OCI-LY7 (cell line): Measurements from ENCODE around the gene BTG3. TPM values are rescaled to one million over a fixed set of nuclear protein-coding genes. Genes with fewer than 3 reads are reported as not detected.

Experiments used
- BruUV-seq: library from RNA; stranded (reverse); fragments of 400-500 nt; replicated peaks from 2 replicates; lab custom pipeline; 2021; lab: Mats Ljungman, UMichigan
- CTCF ChIA-PET: fragments of 300-600 bp; sonication (Branson Sonifier 250); formaldehyde crosslinking; loops from one replicate; lab custom pipeline; 2022; ENCODE audit warnings: antibody characterized with exemption; ENCODE audit not compliant: unreplicated experiment; lab: Charles Lee
- POLR2A ChIA-PET: fragments of 300-600 bp; sonication (Branson Sonifier 250); formaldehyde crosslinking; loops from one replicate; lab custom pipeline; 2022; ENCODE audit warnings: antibody characterized with exemption; lab: Charles Lee
- DNase-seq: peaks from one replicate; pipeline ENCODE4 v3.0.0-alpha.2; 2015; ENCODE audit warnings: low spot score
- H2AFZ ChIP-seq: fragments of 200-600 bp; sonication (generic), shearing (Covaris generic); 2 replicates; pipeline ENCODE4 v1.6.1; 2014; ENCODE audit warnings: mild to moderate bottlenecking, antibody characterized with exemption, low read length, moderate library complexity
- H3K27ac ChIP-seq: fragments of 200-600 bp; sonication (generic); 2 replicates; pipeline ENCODE4 v1.5.1; 2014; ENCODE audit warnings: mixed run types, low read depth, mild to moderate bottlenecking, moderate library complexity, low read length, inconsistent platforms; ENCODE audit not compliant: poor library complexity, severe bottlenecking
- H3K36me3 ChIP-seq: fragments of 200-600 bp; sonication (generic); 2 replicates; pipeline ENCODE4 v1.6.1; 2014; ENCODE audit warnings: mild to moderate bottlenecking, antibody characterized with exemption, low read length, moderate library complexity, mixed read lengths; ENCODE audit not compliant: insufficient read depth
- H3K4me1 ChIP-seq: fragments of 200-600 bp; sonication (generic); 2 replicates; pipeline ENCODE4 v1.5.1; 2014; ENCODE audit warnings: mild to moderate bottlenecking, low read length; ENCODE audit not compliant: insufficient read depth, poor library complexity, severe bottlenecking
- H3K4me2 ChIP-seq: fragments of 200-600 bp; sonication (generic); 2 replicates; pipeline ENCODE4 v1.6.1; 2014; ENCODE audit warnings: mild to moderate bottlenecking, low read length
- H3K4me3 ChIP-seq: fragments of 200-600 bp; sonication (generic); 2 replicates; pipeline ENCODE4 v1.5.1; 2014; ENCODE audit warnings: mild to moderate bottlenecking, low read depth, low read length; ENCODE audit not compliant: poor library complexity, severe bottlenecking
- H3K79me2 ChIP-seq: fragments of 200-600 bp; sonication (generic); 2 replicates; pipeline ENCODE4 v1.6.1; 2016; ENCODE audit warnings: low read depth, mild to moderate bottlenecking, low read length, moderate library complexity, mixed read lengths; ENCODE audit not compliant: insufficient read depth
- H3K9me2 ChIP-seq: fragments of 200-600 bp; sonication (generic); 2 replicates; pipeline ENCODE4 v1.6.1; 2016; ENCODE audit warnings: mild to moderate bottlenecking, low read length, mixed read lengths; ENCODE audit not compliant: insufficient read depth
- H3K9me3 ChIP-seq: fragments of 200-600 bp; sonication (generic); 2 replicates; pipeline ENCODE4 v1.6.1; 2014; ENCODE audit warnings: mild to moderate bottlenecking, mixed run types, low read length, mixed read lengths
- H4K20me1 ChIP-seq: fragments of 200-600 bp; sonication (generic); 2 replicates; pipeline ENCODE4 v1.6.1; 2014; ENCODE audit warnings: mild to moderate bottlenecking, antibody characterized with exemption, low read length, moderate library complexity, mixed read lengths; ENCODE audit not compliant: insufficient read depth
- EZH2phosphoT487 ChIP-seq: fragments of 200-600 bp; sonication (generic); IDR thresholded peaks from 2 replicates; pipeline ENCODE4 v1.6.1; 2018; ENCODE audit warnings: low read depth, borderline replicate concordance, mild to moderate bottlenecking, mixed run types, antibody characterized with exemption, low read length, moderate library complexity, mixed read lengths
- intact Hi-C: fragments of 100-400 bp; cut with micrococcal nuclease; formaldehyde crosslinking; loops from one replicate; pipeline ENCODE4 v1.10.0; 2022; ENCODE audit not compliant: unreplicated experiment
- total RNA-seq, 2 experiments: library from RNA; depleted of rRNA in 1 of 2; stranded (reverse); fragments of >200 nt in 1 of 2; shearing (Covaris generic) in 1 of 2; gene quantifications; 2 replicates each; pipeline ENCODE4 v1.2.3, GENCODE V29; 2014 to 2022
- TF ChIP-seq, protein P1 (sequence below): fragments of 200-600 bp; sonication (generic); conservative IDR thresholded peaks from 2 replicates; pipeline ENCODE4 v1.5.1; 2014; ENCODE audit warnings: mild to moderate bottlenecking, antibody characterized with exemption, low read length, moderate library complexity, mixed read lengths

Gene BTG3
- total RNA-seq, 2 experiments from 2014 or later = 28.8 to 36.4 TPM

- Histone ChIP-seq H4K20me1 (no peaks in the 10 kb centered on the region), H3K27ac (no peak overlapping the region), H3K4me2 (no peak overlapping the region), H3K79me2 (no peaks in the 10 kb centered on the region), H3K9me3 (no peaks in the 10 kb centered on the region), H3K4me1 (no peaks in the 10 kb centered on the region), H2AFZ (no peak overlapping the region), H3K4me3 (no peak overlapping the region), H3K9me2 (no peaks in the 10 kb centered on the region), H3K36me3 (no peaks in the 10 kb centered on the region)
- ChIA-PET CTCF (no interaction called here), POLR2A (interaction anchor here (0.8 to 1.4 kb wide), 3 partner anchors 9 to 244 kb away, joined by 3 to 5 read pairs (median 4); no protein-coding TSS in a partner anchor)
- no peak for DNase-seq
- intact Hi-C loops = no loop called here
- TF ChIP-seq, protein P1, sequence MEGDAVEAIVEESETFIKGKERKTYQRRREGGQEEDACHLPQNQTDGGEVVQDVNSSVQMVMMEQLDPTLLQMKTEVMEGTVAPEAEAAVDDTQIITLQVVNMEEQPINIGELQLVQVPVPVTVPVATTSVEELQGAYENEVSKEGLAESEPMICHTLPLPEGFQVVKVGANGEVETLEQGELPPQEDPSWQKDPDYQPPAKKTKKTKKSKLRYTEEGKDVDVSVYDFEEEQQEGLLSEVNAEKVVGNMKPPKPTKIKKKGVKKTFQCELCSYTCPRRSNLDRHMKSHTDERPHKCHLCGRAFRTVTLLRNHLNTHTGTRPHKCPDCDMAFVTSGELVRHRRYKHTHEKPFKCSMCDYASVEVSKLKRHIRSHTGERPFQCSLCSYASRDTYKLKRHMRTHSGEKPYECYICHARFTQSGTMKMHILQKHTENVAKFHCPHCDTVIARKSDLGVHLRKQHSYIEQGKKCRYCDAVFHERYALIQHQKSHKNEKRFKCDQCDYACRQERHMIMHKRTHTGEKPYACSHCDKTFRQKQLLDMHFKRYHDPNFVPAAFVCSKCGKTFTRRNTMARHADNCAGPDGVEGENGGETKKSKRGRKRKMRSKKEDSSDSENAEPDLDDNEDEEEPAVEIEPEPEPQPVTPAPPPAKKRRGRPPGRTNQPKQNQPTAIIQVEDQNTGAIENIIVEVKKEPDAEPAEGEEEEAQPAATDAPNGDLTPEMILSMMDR = no peak
- TF ChIP-seq EZH2phosphoT487 = no peak
- no TSS peak for BruUV-seq
These were observed 47.8 kb upstream of the BTG3 start for GRCh38 chr21:17660452-17660851.

DNA sequence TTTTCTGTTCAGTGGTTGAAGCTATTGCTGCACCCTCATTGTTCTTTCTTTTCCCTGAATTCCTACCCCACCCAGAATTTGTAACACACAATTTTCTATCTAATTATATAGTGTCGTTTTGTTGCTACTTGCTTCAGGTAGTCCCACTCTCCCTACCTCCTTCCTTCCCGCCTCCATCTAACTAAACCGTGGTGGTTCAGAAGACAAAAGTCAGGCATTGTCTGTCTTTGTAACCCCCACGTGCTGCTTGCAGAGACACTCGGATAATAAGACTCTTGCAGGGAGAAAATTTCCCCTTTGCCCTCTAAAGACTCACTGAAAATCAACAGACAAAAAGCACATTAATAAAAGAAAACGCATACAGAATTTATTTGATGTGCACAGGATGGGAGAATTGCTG is 46.2 kb upstream of the BTG3 start:
- H3K4me2 ChIP-seq = no peak overlapping the region
- TF ChIP-seq EZH2phosphoT487 = no peak
- TF ChIP-seq, protein P1 = no peak
- ChIA-PET POLR2A (interaction anchor here (1.4 kb wide), 1 partner anchor 246 kb away, joined by 5 read pairs; no protein-coding TSS in a partner anchor), CTCF (no interaction called here)
- intact Hi-C loops = no loop called here
- BruUV-seq = no TSS peak
- no peaks in the 10 kb centered on the region for H4K20me1 ChIP-seq
- no peaks in the 10 kb centered on the region for H3K9me3 ChIP-seq
- no peak overlapping the region for H3K4me3 ChIP-seq
- DNase-seq = no peak
- no peaks in the 10 kb centered on the region for H3K4me1 ChIP-seq
- H3K36me3 ChIP-seq = no peaks in the 10 kb centered on the region
- H3K9me2 ChIP-seq = no peaks in the 10 kb centered on the region
- H2AFZ ChIP-seq = no peak overlapping the region
- no peaks in the 10 kb centered on the region for H3K79me2 ChIP-seq
- H3K27ac ChIP-seq = no peak overlapping the region

- H3K27ac ChIP-seq = no peak overlapping the region
- H4K20me1 ChIP-seq = no peaks in the 10 kb centered on the region
- H3K9me3 ChIP-seq = no peaks in the 10 kb centered on the region
- no peak for DNase-seq
- no peaks in the 10 kb centered on the region for H3K79me2 ChIP-seq
- POLR2A ChIA-PET = interaction anchor here (1.5 kb wide), 1 partner anchor 9 kb away, joined by 4 read pairs; no protein-coding TSS in a partner anchor
- H3K36me3 ChIP-seq = no peaks in the 10 kb centered on the region
- H3K4me1 ChIP-seq = no peaks in the 10 kb centered on the region
- TF ChIP-seq EZH2phosphoT487 = no peak
- TF ChIP-seq, protein P1 = no peak
- no peak overlapping the region for H3K4me3 ChIP-seq
- no peak overlapping the region for H2AFZ ChIP-seq
- no peak overlapping the region for H3K4me2 ChIP-seq
- intact Hi-C loops = no loop called here
- CTCF ChIA-PET = no interaction called here
- BruUV-seq = no TSS peak
- no peaks in the 10 kb centered on the region for H3K9me2 ChIP-seq
These were observed 38.8 kb upstream of the BTG3 start for GRCh38 chr21:17651526-17651925.
